ACC112 (cell line): ENCODE data around the gene KCNJ4.
A peak's percentile ranks its signal among the peaks of the same experiment; 100 is the strongest.
"Not testable (repeated sequence)": the region's sequence is repeated elsewhere in the genome, so short reads cannot be mapped to it uniquely, and the experiment has no call there.

Experiments used
- H2AFZ ChIP-seq: fragments of 200-600 bp; sonication (generic); one replicate; pipeline ENCODE4 v1.6.0; 2017; ENCODE audit warnings: antibody characterized with exemption, low read length; ENCODE audit not compliant: unreplicated experiment
- H3K27ac ChIP-seq: fragments of 200-600 bp; sonication (generic); 2 replicates; pipeline ENCODE4 v1.5.1; 2014; ENCODE audit warnings: low read depth, mild to moderate bottlenecking, antibody characterized with exemption, low read length, moderate library complexity
- H3K27me3 ChIP-seq: fragments of 200-600 bp; sonication (generic); 2 replicates; pipeline ENCODE4 v1.6.1; 2014; ENCODE audit warnings: mild to moderate bottlenecking, antibody characterized with exemption, low read length, moderate library complexity, mixed read lengths; ENCODE audit not compliant: insufficient read depth
- H3K36me3 ChIP-seq: fragments of 200-600 bp; sonication (generic); 2 replicates; pipeline ENCODE4 v1.6.1; 2016; ENCODE audit warnings: mild to moderate bottlenecking, antibody characterized with exemption, low read length, moderate library complexity, mixed read lengths; ENCODE audit not compliant: insufficient read depth
- H3K4me1 ChIP-seq: fragments of 200-600 bp; sonication (generic); one replicate; pipeline ENCODE4 v1.6.1; 2016; ENCODE audit warnings: low read length, mixed read lengths; ENCODE audit not compliant: insufficient read depth, unreplicated experiment, control insufficient read depth
- H3K4me3 ChIP-seq: fragments of 200-600 bp; sonication (generic); 2 replicates; pipeline ENCODE4 v1.5.1; 2014; ENCODE audit warnings: mild to moderate bottlenecking, low read depth, low read length
- H3K79me2 ChIP-seq: fragments of 200-600 bp; sonication (generic); one replicate; pipeline ENCODE4 v1.6.0; 2016; ENCODE audit warnings: low read length; ENCODE audit not compliant: control insufficient read depth, unreplicated experiment, insufficient read depth

Gene KCNJ4

GRCh38 chr22:38471237-38471636 lies 16.2 kb upstream of the KCNJ4 start:
- Histone ChIP-seq H3K27me3 (no peaks in the 10 kb centered on the region), H3K27ac (no peak overlapping the region), H3K4me3 (no peak overlapping the region), H2AFZ (no peak overlapping the region), H3K79me2 (peaks cover 23% of the 10 kb centered on the region), H3K36me3 (no peaks in the 10 kb centered on the region), H3K4me1 (peaks cover 9% of the 10 kb centered on the region)

- peaks cover 23% of the 10 kb centered on the region for H3K79me2 ChIP-seq
- H3K36me3 ChIP-seq, H3K4me3 ChIP-seq, H3K27me3 ChIP-seq, H3K27ac ChIP-seq, H3K4me1 ChIP-seq, H2AFZ ChIP-seq: not testable (repeated sequence)
Measured at GRCh38 chr22:38470179-38470578, 15.2 kb upstream of the KCNJ4 start.

GRCh38 chr22:38469306-38469781 lies 14.3 kb upstream of the KCNJ4 start:
- Histone ChIP-seq H3K27me3 (no peaks in the 10 kb centered on the region), H3K79me2 (peaks cover 23% of the 10 kb centered on the region), H3K36me3 (no peaks in the 10 kb centered on the region), H3K4me3 (peak overlapping the region; percentile 96), H2AFZ (no peak overlapping the region), H3K4me1 (peaks cover 9% of the 10 kb centered on the region), H3K27ac (no peak overlapping the region)

- Histone ChIP-seq H3K27me3 (no peaks in the 10 kb centered on the region), H3K4me3 (peak overlapping the region; percentile 96), H3K27ac (peak overlapping the region; percentile 59; the same call in 1 of the 2 replicates), H3K36me3 (no peaks in the 10 kb centered on the region), H2AFZ (no peak overlapping the region), H3K79me2 (peaks cover 23% of the 10 kb centered on the region), H3K4me1 (peaks cover 9% of the 10 kb centered on the region)
Measured at GRCh38 chr22:38468443-38469305, 13.7 kb upstream of the KCNJ4 start.

GRCh38 chr22:38467904-38468442 lies 13.0 kb upstream of the KCNJ4 start, which contains the start of gene KDELR3:
Gene KDELR3, plus strand, starts transcription at chr22:38468096. Its CDS starts 138 bp downstream, at chr22:38468234.
- Histone ChIP-seq H3K36me3 (no peaks in the 10 kb centered on the region), H3K4me1 (peaks cover 9% of the 10 kb centered on the region), H3K27me3 (no peaks in the 10 kb centered on the region), H3K27ac (peak within 1 kb of the TSS; percentile 59; the same call in 1 of the 2 replicates), H2AFZ (peak within 1 kb of the TSS; percentile 75), H3K4me3 (peak within 1 kb of the TSS; percentile 96), H3K79me2 (peaks cover 23% of the 10 kb centered on the region)

- peak overlapping the region; percentile 75 for H2AFZ ChIP-seq
Measured at GRCh38 chr22:38467438-38467903, 12.5 kb upstream of the KCNJ4 start.

GRCh38 chr22:38465673-38466490 lies 10.9 kb upstream of the KCNJ4 start:
- no peaks in the 10 kb centered on the region for H3K36me3 ChIP-seq
- no peak overlapping the region for H2AFZ ChIP-seq
- H3K79me2 ChIP-seq, result peaks cover 23% of the 10 kb centered on the region
- H3K27me3 ChIP-seq, result peaks cover 3% of the 10 kb centered on the region; the same call in 1 of the 2 replicates
- H3K4me1 ChIP-seq, result peaks cover 9% of the 10 kb centered on the region
- no peak overlapping the region for H3K27ac ChIP-seq
- no peak overlapping the region for H3K4me3 ChIP-seq

More at GRCh38 chr22:38467438-38467903, 12.5 kb upstream of the KCNJ4 start:
- Histone ChIP-seq H3K4me1 (peaks cover 9% of the 10 kb centered on the region), H3K36me3 (no peaks in the 10 kb centered on the region), H3K27ac (no peak overlapping the region), H3K79me2 (peaks cover 23% of the 10 kb centered on the region), H3K4me3 (peak overlapping the region; percentile 96), H3K27me3 (no peaks in the 10 kb centered on the region)

- Histone ChIP-seq H3K79me2 (peaks cover 16% of the 10 kb centered on the region), H3K36me3 (no peaks in the 10 kb centered on the region), H3K27me3 (peaks cover 9% of the 10 kb centered on the region; the same call in 1 of the 2 replicates), H2AFZ (no peak overlapping the region), H3K4me3 (no peak overlapping the region), H3K4me1 (peaks cover 9% of the 10 kb centered on the region), H3K27ac (no peak overlapping the region)
Measured at GRCh38 chr22:38464992-38465672, 10.1 kb upstream of the KCNJ4 start.

- Histone ChIP-seq H3K36me3 (no peaks in the 10 kb centered on the region), H3K27me3 (peaks cover 9% of the 10 kb centered on the region; the same call in 1 of the 2 replicates), H3K4me3 (no peak overlapping the region), H3K4me1 (peaks cover 6% of the 10 kb centered on the region), H3K27ac (no peak overlapping the region), H3K79me2 (peaks cover 1% of the 10 kb centered on the region), H2AFZ (no peak overlapping the region)
Measured at GRCh38 chr22:38462960-38463784, 8.2 kb upstream of the KCNJ4 start.
